Large intestine (tissue), 3 donors: ENCODE data around the gene RGP1. TPM values are rescaled to one million over a fixed set of nuclear protein-coding genes. Genes with fewer than 3 reads are reported as not detected.
A peak's percentile ranks its signal among the peaks of the same experiment; 100 is the strongest.

ENCODE experiments used
- DNase-seq, 2 donors: peaks; one replicate each; pipeline versions ENCODE4 v3.0.0 to v3.0.0-alpha.2; 2013
- H3K27ac ChIP-seq: one replicate; pipeline ENCODE4 v1.5.1; 2013; ENCODE audit warnings: low read length
- H3K27me3 ChIP-seq: 2 replicates; pipeline ENCODE4 v1.6.1; 2013; ENCODE audit warnings: low read length; ENCODE audit not compliant: control insufficient read depth, insufficient read depth
- H3K36me3 ChIP-seq: 2 replicates; pipeline ENCODE4 v1.6.1; 2013; ENCODE audit warnings: low read length; ENCODE audit not compliant: control insufficient read depth, insufficient read depth
- H3K4me1 ChIP-seq: one replicate; pipeline ENCODE4 v1.6.1; 2013; ENCODE audit warnings: low read length; ENCODE audit not compliant: control insufficient read depth, insufficient read depth
- H3K4me3 ChIP-seq: one replicate; pipeline ENCODE4 v1.5.1; 2013; ENCODE audit warnings: low read length
- H3K9me3 ChIP-seq: one replicate; pipeline ENCODE4 v1.6.1; 2013; ENCODE audit warnings: mild to moderate bottlenecking, low read depth, low read length, moderate library complexity; ENCODE audit not compliant: control insufficient read depth
- WGBS: methylation state at CpG from one replicate; pipeline ENCODE4 v1.1.5; 2013; ENCODE audit warnings: low lambda C conversion rate; ENCODE audit not compliant: insufficient coverage; 5-methylcytosine and 5-hydroxymethylcytosine counted together
- polyA plus RNA-seq: library from polyadenylated mRNA; unstranded; fragments of 120-200 nt; gene quantifications from one replicate; pipeline ENCODE4 v1.2.1, GENCODE V29; 2013

RGP1 gene
- polyA plus RNA-seq, 1 donor = 17.2 TPM

DNA sequence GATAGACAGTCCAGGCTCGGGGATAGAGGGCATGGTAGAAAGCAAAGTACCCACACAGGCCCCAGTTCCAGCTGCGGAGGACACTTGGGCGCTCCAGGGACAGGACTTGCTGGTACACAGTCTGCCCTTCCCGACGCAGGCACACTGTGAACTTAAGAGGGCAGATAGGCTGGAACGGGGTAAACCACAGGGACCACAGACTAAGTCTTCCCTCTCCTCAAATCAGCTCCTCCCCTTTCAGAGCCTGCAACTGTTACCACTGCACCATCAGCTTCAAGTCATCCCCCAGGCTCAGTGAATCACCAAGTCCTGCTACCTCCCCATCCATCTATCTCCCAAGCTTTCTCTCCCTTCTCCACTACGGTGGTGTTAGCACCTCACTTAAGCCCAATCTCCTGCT, 7.3 kb upstream of the RGP1 start:
- WGBS = no CpG with 5 or more reads among the region's 7 CpGs
- Histone ChIP-seq H3K4me3 (no peak overlapping the region), H3K27me3 (no peaks in the 10 kb centered on the region), H3K36me3 (peaks cover 81% of the 10 kb centered on the region), H3K4me1 (peaks cover 11% of the 10 kb centered on the region), H3K27ac (no peak overlapping the region), H3K9me3 (no peaks in the 10 kb centered on the region)
- DNase-seq = no peak

GRCh38 chr9:35743452-35743851, 5.6 kb upstream of the RGP1 start:
- H3K27ac ChIP-seq = no peak overlapping the region
- H3K4me3 ChIP-seq = no peak overlapping the region
- peaks cover 64% of the 10 kb centered on the region for H3K36me3 ChIP-seq
- peaks cover 11% of the 10 kb centered on the region for H3K4me1 ChIP-seq
- WGBS = 100% methylated on average over 1 of the region's 2 CpGs
- H3K9me3 ChIP-seq = no peaks in the 10 kb centered on the region
- DNase-seq = no peak
- H3K27me3 ChIP-seq = no peaks in the 10 kb centered on the region

GRCh38 chr9:35743880-35744518, 5.1 kb upstream of the RGP1 start:
- Histone ChIP-seq H3K4me3 (no peak overlapping the region), H3K27ac (no peak overlapping the region), H3K4me1 (peaks cover 11% of the 10 kb centered on the region), H3K36me3 (peaks cover 58% of the 10 kb centered on the region), H3K27me3 (no peaks in the 10 kb centered on the region), H3K9me3 (no peaks in the 10 kb centered on the region)
- no peak for DNase-seq
- WGBS = 92% methylated on average over 2 of the region's 8 CpGs

GRCh38 chr9:35745569-35745968, 3.5 kb upstream of the RGP1 start:
- peaks cover 21% of the 10 kb centered on the region for H3K4me1 ChIP-seq
- peaks cover 44% of the 10 kb centered on the region for H3K36me3 ChIP-seq
- WGBS = no CpG with 5 or more reads among the region's 1 CpG
- H3K27ac ChIP-seq = peak overlapping the region; percentile 17
- no peaks in the 10 kb centered on the region for H3K27me3 ChIP-seq
- H3K9me3 ChIP-seq = no peaks in the 10 kb centered on the region
- no peak overlapping the region for H3K4me3 ChIP-seq
- no peak for DNase-seq

DNA sequence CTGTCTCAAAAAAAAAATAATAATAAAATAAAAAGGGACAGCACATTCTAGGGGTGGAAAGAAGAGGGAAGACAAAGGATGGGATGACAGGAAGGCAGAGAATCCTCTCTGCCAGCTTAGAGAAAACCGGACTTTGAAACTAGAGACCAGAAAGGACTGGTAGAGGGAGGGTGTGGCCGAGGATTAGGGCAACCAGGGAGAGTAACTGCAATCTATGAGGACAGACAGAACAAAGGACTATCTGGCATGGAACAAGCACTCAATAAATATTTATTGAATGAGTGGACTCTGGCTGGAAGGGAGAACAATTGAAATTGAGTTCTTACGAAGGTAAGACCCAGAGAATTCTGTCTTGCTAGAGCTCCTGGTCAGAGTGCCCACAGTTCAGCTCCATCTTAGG, 2.5 kb upstream of the RGP1 start:
- H3K4me1 ChIP-seq = peaks cover 24% of the 10 kb centered on the region
- WGBS = no CpG with 5 or more reads among the region's 3 CpGs

GRCh38 chr9:35748242-35748857, 737 bp upstream of the RGP1 start:
- no peak for DNase-seq
- H3K4me1 ChIP-seq = peaks cover 24% of the 10 kb centered on the region

More for the DNA sequence above, 2.5 kb upstream of the RGP1 start:
- no peaks in the 10 kb centered on the region for H3K27me3 ChIP-seq
- peak overlapping the region; percentile 87 for H3K27ac ChIP-seq
- H3K36me3 ChIP-seq = peaks cover 45% of the 10 kb centered on the region
- peak overlapping the region; percentile 69 for H3K4me3 ChIP-seq
- no peaks in the 10 kb centered on the region for H3K9me3 ChIP-seq
- DNase-seq = peak; percentile 56 to 83

DNA sequence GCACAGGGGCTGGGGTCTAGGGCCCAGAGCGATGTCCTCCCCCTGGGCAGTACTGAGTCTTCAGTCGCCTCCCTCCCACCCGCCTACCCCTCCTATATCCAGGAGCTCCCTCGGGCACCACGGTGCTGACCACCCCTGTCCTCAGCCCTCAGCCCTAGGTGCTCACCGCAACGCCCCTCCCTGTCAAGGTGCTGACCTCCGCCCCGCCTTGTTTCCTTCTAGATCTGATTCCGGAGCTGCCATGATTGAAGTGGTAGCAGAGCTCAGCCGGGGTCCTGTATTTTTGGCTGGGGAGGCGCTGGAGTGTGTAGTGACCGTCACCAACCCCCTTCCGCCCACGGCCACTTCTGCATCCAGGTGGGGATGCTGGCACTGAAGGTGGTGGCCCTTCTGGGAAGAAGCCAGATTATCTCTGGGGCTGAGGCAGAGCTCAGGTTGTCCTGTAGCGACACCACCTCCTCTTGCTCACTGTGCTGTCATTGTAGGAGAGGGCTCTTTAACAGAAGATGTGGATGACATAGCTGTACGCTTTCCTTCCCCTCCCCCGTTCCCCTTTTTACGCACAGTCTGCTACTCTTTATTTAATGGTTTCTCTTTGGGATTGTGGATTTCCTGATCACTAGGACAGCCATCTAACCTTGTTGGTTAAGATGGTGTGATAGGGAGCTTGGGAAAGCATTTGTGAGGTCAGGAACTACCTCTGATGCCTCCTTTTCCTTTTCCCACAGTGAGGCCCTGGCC, 598 bp downstream of the RGP1 start:
- WGBS = no CpG with 5 or more reads among the region's 19 CpGs
- no peaks in the 10 kb centered on the region for H3K9me3 ChIP-seq
- peaks cover 45% of the 10 kb centered on the region for H3K36me3 ChIP-seq
- peak; percentile 29 to 78 for DNase-seq
- H3K27ac ChIP-seq = peak overlapping the region; percentile 87
- H3K27me3 ChIP-seq = no peaks in the 10 kb centered on the region
- peaks cover 24% of the 10 kb centered on the region for H3K4me1 ChIP-seq
- H3K4me3 ChIP-seq = peak overlapping the region; percentile 91

More at GRCh38 chr9:35748242-35748857, 737 bp upstream of the RGP1 start:
- WGBS = no CpG with 5 or more reads among the region's 24 CpGs
- Histone ChIP-seq H3K9me3 (no peaks in the 10 kb centered on the region), H3K4me3 (peak overlapping the region; percentile 69), H3K27ac (peak overlapping the region; percentile 87), H3K27me3 (no peaks in the 10 kb centered on the region), H3K36me3 (peaks cover 45% of the 10 kb centered on the region)

DNA sequence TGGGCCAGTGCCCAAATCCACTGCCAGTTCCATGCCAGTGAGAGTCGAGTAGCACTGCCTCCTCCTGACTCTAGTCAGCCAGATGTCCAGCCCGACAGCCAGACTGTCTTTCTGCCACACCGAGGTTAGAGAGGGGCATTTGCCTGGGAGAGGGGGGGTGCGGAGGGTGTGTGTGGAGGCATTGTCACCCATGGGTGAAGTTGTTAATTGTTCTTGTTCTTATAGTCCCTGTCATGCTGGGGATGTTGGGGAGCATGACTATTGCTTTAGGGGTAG, 1.1 kb downstream of the RGP1 start:
- Histone ChIP-seq H3K36me3 (peaks cover 46% of the 10 kb centered on the region), H3K4me1 (peaks cover 24% of the 10 kb centered on the region), H3K27me3 (no peaks in the 10 kb centered on the region), H3K9me3 (no peaks in the 10 kb centered on the region), H3K27ac (peak overlapping the region; percentile 87), H3K4me3 (peak overlapping the region; percentile 91)
- no peak for DNase-seq
- WGBS = no CpG with 5 or more reads among the region's 4 CpGs

DNA sequence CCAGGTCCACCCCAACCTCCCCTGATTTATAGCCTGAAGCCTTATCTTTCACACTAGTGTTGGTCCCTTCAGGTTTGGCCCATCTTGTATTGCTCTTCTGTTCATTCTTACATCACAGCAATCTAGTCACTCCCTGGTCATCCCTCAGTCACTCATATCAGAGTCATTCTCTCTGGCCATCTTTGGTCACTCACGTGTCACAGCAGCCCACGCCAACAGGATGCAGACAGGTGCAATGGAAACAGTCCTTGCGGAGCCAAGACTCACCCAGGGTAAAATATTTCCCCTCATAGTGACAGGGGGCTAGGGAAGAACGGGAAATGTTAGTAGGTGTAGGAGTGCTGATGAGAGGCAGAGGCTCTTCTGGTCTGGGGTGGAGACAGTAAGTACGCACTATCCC, 4.4 kb downstream of the RGP1 start:
- H3K4me3 ChIP-seq = no peak overlapping the region
- peaks cover 46% of the 10 kb centered on the region for H3K36me3 ChIP-seq
- no peak overlapping the region for H3K27ac ChIP-seq
- no CpG with 5 or more reads among the region's 5 CpGs for WGBS
- H3K9me3 ChIP-seq = no peaks in the 10 kb centered on the region
- H3K27me3 ChIP-seq = no peaks in the 10 kb centered on the region
- no peak for DNase-seq
- peaks cover 20% of the 10 kb centered on the region for H3K4me1 ChIP-seq

DNA sequence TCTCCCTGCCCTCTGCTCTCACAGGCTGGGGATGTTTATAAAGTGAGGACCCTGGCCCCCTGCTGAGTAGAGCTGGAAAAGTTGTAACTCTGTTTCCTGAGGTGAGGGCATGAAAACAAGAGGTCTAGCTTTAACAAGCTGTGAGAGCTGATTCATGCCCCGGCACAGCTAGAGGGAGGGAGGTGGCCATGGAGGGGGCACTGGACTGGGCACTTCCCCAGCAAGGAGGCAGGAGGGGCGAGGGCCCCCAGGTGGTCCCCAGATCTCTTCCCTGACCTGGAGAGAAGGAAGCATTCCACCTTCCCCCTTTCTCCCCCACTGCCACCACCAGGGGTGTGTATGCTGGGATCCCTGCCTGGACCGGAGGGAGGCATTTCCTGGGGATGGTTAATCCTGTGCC, 5.2 kb downstream of the RGP1 start, which contains the start of gene MSMP:
MSMP (minus strand) TSS at position 13 of the 400 bp plus-strand sequence. CDS start 147 bp downstream, outside the sequence.
- WGBS = no CpG with 5 or more reads among the region's 3 CpGs

More for the DNA sequence above, 5.2 kb downstream of the RGP1 start, which contains the start of gene MSMP:
- H3K4me1 ChIP-seq = peaks cover 24% of the 10 kb centered on the region
- no peak within 1 kb of the TSS for H3K27ac ChIP-seq
- H3K4me3 ChIP-seq = no peak within 1 kb of the TSS
- H3K27me3 ChIP-seq = no peaks in the 10 kb centered on the region
- no peak for DNase-seq
- peaks cover 46% of the 10 kb centered on the region for H3K36me3 ChIP-seq
- H3K9me3 ChIP-seq = no peaks in the 10 kb centered on the region
